ENCODE measurements around the gene CHRDL2. TPM values are rescaled to one million over a fixed set of nuclear protein-coding genes. Genes with fewer than 3 reads are reported as not detected.

The CHRDL2 gene
- total and polyA plus RNA-seq, 2 of the 4 experiments (the other 2 are of a cell fraction), result 0.80 TPM; not detected in 1

GRCh38 chr11:74755395-74755995 is 24.3 kb upstream of the CHRDL2 start:
- DNase-seq, result peak; percentile 4
- WGBS, 2 experiments (ENCODE audit: extremely low coverage in 2 of 2, insufficient read length in 1 of 2), result no CpG with 5 or more reads among the region's 1 CpG
- Histone ChIP-seq H2BK20ac (ENCODE audit: low read depth, low read length) (peak overlapping the region; percentile 93), H2BK15ac (ENCODE audit: low read depth, low read length) (peak overlapping the region; percentile 90; the same call in 2 of the 3 replicates), H3K27me3 (ENCODE audit: control insufficient read depth, insufficient read depth, low read length) (no peaks in the 10 kb centered on the region), H3K4me1 (ENCODE audit: control insufficient read depth, insufficient read depth, low read length) (peaks cover 13% of the 10 kb centered on the region), H3K4me2 (ENCODE audit: low read depth, low read length) (peak overlapping the region; percentile 63), H2AK5ac (ENCODE audit: low read depth, low read length) (peak overlapping the region; percentile 93), H4K8ac (ENCODE audit: low read depth in 2 of 2, low read length in 2 of 2) (peak overlapping the region; percentile 3 to 70), H3K9me3 (ENCODE audit: control insufficient read depth, insufficient read depth, low read length) (no peaks in the 10 kb centered on the region), H2AK9ac (replicated peaks; ENCODE audit: low read depth, low read length, poor library complexity) (peak overlapping the region; percentile 70), H3K23ac (ENCODE audit: low read depth, low read length) (peak overlapping the region; percentile 82), H2BK5ac (ENCODE audit: low read depth, low read length, poor library complexity, severe bottlenecking) (peak overlapping the region; percentile 92), H3K27ac (ENCODE audit: insufficient read depth, low read length) (peak overlapping the region; percentile 94), H2AFZ (replicated peaks; ENCODE audit: low read length, poor library complexity) (no peak overlapping the region), H3K9ac (ENCODE audit: low read depth, low read length) (peak overlapping the region; percentile 2; the same call in 1 of the 2 replicates), H3K56ac (ENCODE audit: extremely low read depth, insufficient read depth, low read length) (peak overlapping the region; percentile 59), H2BK120ac (ENCODE audit: low read depth, low read length) (peak overlapping the region; percentile 93), H4K91ac (ENCODE audit: insufficient read depth, low read depth, low read length) (peak overlapping the region; percentile 55), H3K36me3 (ENCODE audit: control insufficient read depth, insufficient read depth, low read length) (no peaks in the 10 kb centered on the region), H4K5ac (ENCODE audit: low read depth, low read length) (peak overlapping the region; percentile 95), H4K20me1 (ENCODE audit: insufficient read depth, low read length) (peaks cover 20% of the 10 kb centered on the region), H3K14ac (replicated peaks; ENCODE audit: low read depth, low read length) (peak overlapping the region; percentile 74), H3K18ac (ENCODE audit: low read depth, low read length) (peak overlapping the region; percentile 99), H3K4me3 (ENCODE audit: insufficient read depth, low read depth, low read length) (no peak overlapping the region), H3K79me1 (ENCODE audit: low read depth in 1 of 2, low read length in 2 of 2) (peaks cover 0 to 23% of the 10 kb centered on the region in 2 experiments; a peak in 3 of 4 replicates), H3K9me1 (ENCODE audit: insufficient read depth, low read length) (peaks cover 11% of the 10 kb centered on the region), H3K4ac (ENCODE audit: low read depth, low read length) (peak overlapping the region; percentile 83)
- no TSS peak for BruUV-seq (replicated peaks)
- POLR2A ChIA-PET (ENCODE audit: unreplicated experiment), result no interaction called here
- CTCF ChIA-PET, result no interaction called here
- dilution Hi-C loops (cut with HindIII; ENCODE audit: low sequenced_read_pairs, unreplicated experiment), result no loop called here
- in situ Hi-C loops (cut with MboI; ENCODE audit: low sequenced_read_pairs), result no loop called here
- intact Hi-C loops (cut with micrococcal nuclease), result loop anchor here (2.0 kb wide), 1 partner anchor 17 kb away; no protein-coding TSS in a partner anchor
- no peak for TF ChIP-seq RCOR1 (IDR thresholded peaks at IDR 0.05; ENCODE audit: insufficient replicate concordance, low read length)
- TF ChIP-seq CEBPB (IDR thresholded peaks at IDR 0.05; ENCODE audit: low read depth, low read length), result peak; percentile 92
- ATAC-seq (ENCODE audit: low read depth), result peak; percentile 10
